NT2/D1 (cell line): ENCODE data around the gene MEGF8.

Experiments used
- SUZ12 ChIP-seq: IDR thresholded peaks from 2 replicates; pipeline ENCODE4 v1.6.1; 2011; ENCODE audit not compliant: insufficient read length, insufficient read depth; ENCODE audit errors: extremely low read depth
- YY1 ChIP-seq: IDR thresholded peaks from 2 replicates; pipeline ENCODE4 v1.6.1; 2011; ENCODE audit not compliant: insufficient read length, insufficient read depth
- ZNF274 ChIP-seq: IDR thresholded peaks from 2 replicates; pipeline ENCODE4 v1.6.1; 2011; ENCODE audit warnings: mild to moderate bottlenecking, low read depth, low read length

- TF ChIP-seq YY1, result no peak
- TF ChIP-seq ZNF274, result no peak
- TF ChIP-seq SUZ12, result no peak
These were observed 39.5 kb upstream of the MEGF8 start for GRCh38 chr19:42285988-42286348.
